Measurements from ENCODE around the gene RPL22.

DNA sequence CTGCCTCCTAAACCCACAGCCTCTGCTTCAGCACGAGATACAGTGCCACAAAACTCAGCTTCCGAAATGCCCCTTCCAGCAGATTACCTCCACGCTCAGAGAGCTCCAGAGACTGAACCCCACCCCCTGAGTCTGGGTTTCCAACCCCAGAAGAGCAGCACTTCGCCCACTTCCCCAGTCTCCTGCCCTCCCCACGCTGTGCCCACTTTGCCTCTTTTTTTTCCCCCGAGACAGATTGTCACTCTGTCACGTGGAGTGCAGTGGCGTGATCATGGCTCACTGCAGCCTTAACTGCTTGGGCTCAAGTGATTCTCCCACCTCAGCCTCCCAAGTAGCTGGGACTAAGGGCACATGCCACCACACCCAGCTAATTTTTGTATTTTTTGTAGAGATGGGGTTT is 26.3 kb upstream of the RPL22 start:
- TF ChIP-seq POLR2A (IDR thresholded peaks at IDR 0.05) (no peak), POLR2AphosphoS5 (IDR thresholded peaks at IDR 0.05) (no peak)
- TF ChIP-seq, protein P1, sequence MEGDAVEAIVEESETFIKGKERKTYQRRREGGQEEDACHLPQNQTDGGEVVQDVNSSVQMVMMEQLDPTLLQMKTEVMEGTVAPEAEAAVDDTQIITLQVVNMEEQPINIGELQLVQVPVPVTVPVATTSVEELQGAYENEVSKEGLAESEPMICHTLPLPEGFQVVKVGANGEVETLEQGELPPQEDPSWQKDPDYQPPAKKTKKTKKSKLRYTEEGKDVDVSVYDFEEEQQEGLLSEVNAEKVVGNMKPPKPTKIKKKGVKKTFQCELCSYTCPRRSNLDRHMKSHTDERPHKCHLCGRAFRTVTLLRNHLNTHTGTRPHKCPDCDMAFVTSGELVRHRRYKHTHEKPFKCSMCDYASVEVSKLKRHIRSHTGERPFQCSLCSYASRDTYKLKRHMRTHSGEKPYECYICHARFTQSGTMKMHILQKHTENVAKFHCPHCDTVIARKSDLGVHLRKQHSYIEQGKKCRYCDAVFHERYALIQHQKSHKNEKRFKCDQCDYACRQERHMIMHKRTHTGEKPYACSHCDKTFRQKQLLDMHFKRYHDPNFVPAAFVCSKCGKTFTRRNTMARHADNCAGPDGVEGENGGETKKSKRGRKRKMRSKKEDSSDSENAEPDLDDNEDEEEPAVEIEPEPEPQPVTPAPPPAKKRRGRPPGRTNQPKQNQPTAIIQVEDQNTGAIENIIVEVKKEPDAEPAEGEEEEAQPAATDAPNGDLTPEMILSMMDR (IDR thresholded peaks at IDR 0.05 in 8 of 11, conservative IDR thresholded peaks at IDR 0.05 in 3 of 11), result no peak

Measured in spleen (tissue), 7 donors.